HG03457 (cell line): ENCODE data around the gene JPT1.
"Not testable (repeated sequence)": the region's sequence is repeated elsewhere in the genome, so short reads cannot be mapped to it uniquely, and the experiment has no call there.

Experiments
- ATAC-seq: cut with Tn5 transposase; IDR thresholded peaks from one replicate; pipeline ENCODE4 v1.9.1; 2021; ENCODE audit warnings: moderate number of reproducible peaks; ENCODE audit not compliant: unreplicated experiment

Gene JPT1, protein sequence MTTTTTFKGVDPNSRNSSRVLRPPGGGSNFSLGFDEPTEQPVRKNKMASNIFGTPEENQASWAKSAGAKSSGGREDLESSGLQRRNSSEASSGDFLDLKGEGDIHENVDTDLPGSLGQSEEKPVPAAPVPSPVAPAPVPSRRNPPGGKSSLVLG

DNA sequence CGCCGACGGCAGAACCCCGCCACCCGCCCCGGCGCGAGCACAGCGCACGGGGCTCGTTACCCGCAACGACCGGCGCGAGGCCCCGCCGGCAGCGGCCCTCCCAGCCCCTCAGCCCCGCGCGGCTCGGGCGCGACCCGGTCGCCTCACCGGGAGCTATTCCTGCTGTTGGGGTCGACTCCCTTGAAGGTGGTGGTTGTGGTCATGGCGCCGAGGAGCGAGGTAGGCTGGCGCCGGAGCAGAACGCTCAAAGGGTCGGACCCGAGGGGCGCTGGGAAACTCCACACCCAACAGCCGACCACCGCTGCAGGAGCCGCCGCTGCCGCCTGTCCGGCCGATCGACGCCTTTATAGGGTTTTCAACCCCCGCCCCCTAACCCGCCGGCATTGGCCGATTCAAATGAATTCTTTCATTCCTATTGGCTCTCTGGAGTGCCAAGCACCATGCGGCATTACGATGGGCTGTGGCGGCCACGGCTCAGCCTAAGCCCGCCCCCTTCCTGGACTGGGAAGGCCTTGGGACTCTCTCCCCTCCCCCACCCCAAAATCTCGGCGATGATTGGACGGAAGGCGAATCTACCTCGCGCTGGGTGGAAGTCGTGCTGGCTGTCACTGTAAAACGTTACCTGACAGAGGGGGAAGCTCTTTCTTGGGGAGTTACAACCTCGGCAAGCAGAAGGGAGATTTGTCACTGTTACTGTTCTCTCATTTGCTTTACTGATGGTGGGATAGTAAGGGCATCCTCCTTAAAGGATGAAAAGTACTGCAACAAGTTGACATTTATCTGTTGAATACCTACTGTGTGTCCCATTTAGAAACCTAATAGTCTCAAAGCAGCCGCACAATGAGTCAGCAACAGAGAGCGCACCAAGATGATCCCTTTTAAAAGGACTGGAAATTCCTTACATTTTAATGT, at the start of gene JPT1:
Gene JPT1, minus strand, starts transcription at position 318 of the 912 bp plus-strand sequence. Its CDS starts 115 bp downstream, at position 203.
- ATAC-seq: peak; percentile 84

DNA sequence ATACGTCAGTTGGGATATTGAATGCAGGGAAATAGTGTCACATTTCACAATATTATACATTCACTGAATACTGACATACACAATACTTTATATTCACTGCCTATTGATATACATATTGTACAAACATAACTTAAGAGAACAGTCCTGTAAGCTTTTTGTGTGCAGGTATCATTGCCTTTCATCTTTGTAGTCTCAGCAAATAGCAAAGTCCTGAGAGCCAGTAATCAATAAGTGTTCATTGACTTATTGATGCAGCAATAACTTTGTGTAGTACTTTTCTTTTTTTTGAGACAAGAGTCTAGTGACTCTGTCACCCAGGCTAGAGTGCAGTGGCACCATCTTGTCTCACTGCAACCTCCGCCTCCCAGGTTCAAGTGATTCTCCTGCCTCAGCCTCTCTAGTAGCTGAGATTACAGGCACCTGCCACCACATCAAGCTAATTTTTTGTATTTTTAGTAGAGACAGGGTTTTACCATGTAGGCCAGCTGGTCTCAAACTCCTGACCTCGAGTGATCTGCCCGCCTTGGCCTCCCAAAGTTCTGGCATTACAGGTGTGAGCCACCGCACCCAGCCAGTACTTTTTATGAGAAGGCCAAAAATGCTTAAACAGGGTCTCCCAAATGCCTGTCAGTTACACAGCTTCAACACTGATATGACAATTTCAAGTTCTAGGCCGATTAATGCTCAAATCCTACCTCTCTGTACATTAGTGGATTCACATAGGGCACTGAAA, 45.7 kb upstream of the JPT1 start:
- ATAC-seq: no peak

GRCh38 chr17:75194879-75195278, 40.6 kb upstream of the JPT1 start:
- ATAC-seq: no peak

GRCh38 chr17:75191584-75191983, 37.3 kb upstream of the JPT1 start:
- no peak for ATAC-seq

GRCh38 chr17:75188614-75189013, 34.3 kb upstream of the JPT1 start:
- ATAC-seq: no peak

- no peak for ATAC-seq
These were observed 29.9 kb upstream of the JPT1 start for GRCh38 chr17:75183999-75184884.

DNA sequence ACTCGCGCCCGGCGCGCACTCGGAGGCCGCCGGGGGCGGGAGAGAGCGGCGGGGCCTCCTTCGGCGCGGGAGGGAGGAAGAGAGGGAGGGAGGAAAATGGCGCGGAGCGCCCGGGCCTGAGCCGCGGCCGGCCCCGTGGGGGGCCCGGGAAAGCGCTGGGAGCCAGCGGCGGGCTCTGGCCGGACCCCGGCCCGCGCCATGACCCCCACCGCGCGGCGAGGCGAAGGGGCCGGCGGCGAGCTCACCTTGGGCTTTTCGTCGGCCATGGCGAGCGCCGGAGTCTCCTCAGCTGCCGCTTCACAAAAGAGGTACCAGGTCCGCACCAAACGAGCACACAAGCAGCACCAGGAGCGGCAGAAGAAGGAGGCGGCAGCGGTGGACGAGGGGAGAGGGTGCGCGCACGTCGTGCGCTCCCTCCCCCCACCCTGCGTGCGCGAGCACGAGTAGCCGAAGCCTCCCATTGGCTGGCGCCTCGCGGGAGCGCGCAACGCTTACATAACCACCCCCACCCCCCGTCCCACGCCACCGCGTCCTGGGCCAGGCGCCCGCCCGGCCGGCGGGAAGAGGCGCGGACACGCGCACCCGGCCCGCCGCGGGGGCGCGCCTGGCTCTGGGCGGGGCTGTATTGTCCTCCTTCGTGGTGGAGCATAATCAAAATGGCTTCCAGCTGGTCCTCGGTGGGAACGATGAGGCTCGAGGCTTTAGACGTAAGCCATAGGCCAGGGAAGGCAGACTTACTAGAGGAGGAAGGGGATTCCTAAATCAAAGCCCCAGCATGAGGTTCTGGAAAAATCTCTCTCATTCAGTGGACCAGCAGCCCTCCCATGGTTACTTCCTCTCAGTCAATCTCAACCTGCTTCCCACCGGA, 28.5 kb upstream of the JPT1 start, which contains the start of gene SUMO2:
Gene SUMO2, minus strand, starts transcription at position 391 of the 868 bp plus-strand sequence. Its CDS starts 125 bp downstream, at position 266.
- peak; percentile 55 for ATAC-seq

DNA sequence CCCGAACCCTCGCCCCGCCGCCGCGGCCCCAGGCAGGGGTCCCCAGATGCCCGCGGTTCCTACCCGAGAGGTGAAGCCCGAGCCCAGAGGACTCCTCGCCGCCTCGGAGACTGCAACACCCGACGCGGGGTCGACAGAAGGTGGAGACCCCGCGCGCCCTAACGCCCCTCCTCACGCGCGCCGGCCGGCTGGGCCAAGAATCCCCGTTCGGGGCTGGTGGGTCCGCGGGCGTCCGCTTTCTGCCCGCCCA, 27.9 kb upstream of the JPT1 start:
- no peak for ATAC-seq

DNA sequence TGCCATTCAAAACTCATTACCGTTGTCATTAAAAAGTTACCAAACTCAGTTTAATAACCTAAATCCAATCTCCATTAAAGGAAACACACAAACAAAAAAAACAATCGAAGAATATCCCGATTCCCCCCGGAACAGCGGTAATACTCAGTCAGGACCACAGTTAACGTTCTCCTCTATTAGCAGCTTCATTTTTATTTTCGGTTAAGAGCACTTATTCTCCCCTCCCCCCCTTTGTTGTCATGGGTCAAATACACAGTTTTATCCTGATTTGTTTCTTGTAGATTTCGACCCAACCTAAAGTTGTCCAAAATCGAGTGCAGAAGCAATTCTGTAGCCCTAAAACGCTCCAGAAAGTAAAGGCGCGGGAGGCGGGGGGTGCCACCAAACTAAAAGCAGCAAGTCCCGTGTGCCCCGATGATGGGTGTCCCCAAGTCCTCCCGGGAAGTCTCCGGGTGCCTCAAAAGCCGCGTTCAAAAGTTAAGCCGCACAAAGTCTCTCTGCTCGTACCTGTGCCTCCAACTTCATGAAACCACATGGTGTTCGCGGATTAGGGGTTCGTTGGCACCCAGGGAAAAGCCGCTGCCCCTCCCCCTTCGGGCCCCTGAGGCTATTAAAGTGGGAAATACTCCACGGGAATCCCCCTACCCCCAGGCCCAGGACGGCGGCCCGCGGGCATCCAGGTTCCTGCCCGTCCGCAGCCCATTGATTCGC, 27.5 kb upstream of the JPT1 start:
- no peak for ATAC-seq

DNA sequence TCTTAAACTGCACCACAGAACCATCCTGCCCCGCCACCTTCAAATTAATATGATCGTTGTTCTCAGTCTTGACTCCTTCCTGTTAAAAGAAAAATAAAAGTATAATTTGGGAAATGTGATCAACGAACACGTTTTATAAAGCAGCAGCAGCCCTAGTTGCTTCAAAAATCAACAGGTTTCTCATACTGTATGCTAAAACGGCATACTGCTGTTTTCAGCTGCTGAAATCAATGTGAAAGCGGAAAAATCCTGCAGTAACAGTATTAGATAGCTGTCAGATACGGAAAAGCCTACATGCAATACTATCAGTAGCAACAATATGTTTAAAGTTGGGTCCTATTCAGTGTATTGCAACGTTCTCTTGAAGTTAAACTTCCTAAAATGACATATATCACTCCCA, 26.8 kb upstream of the JPT1 start:
- ATAC-seq: no peak

- ATAC-seq: no peak
These were observed 24.1 kb upstream of the JPT1 start for GRCh38 chr17:75178453-75178852.

DNA sequence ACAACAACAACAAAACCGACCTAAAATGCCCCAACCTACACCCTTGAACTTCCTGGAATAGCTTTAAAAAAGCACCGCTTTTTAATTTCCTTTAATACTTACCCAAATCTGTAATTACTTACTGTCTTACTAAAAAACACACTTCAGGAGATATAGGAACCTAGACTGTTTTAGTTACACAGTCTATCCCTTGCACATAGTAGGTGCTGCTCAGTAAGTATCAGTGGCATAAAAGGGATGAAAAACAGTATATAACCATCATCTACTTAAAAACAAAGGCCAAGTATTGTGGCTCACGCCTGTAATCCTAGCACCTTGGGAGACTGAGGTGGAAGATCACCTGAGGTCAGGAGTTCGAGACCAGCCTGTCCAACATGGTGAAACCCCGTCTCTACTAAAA, 22.3 kb upstream of the JPT1 start:
- ATAC-seq: no peak

DNA sequence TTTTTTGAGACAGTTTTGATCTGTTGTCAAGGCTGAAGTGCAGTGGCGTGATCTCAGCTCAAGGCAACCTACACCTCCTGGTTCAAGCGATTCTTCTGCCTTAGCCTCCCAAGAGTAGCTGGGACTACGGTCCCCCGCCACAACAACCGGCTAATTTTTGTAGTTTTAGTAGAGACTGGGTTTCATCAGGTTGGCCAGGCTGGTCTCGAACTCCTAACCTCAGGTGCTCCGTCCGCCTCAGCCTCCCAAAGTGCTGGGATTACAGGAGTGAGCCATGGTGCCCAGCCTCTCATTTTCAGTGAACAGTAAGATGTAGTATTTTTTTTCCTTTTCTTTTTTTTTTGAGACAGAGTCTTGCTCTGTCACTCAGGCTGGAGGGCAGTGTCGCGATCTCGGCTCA, 20.7 kb upstream of the JPT1 start:
- no peak for ATAC-seq

DNA sequence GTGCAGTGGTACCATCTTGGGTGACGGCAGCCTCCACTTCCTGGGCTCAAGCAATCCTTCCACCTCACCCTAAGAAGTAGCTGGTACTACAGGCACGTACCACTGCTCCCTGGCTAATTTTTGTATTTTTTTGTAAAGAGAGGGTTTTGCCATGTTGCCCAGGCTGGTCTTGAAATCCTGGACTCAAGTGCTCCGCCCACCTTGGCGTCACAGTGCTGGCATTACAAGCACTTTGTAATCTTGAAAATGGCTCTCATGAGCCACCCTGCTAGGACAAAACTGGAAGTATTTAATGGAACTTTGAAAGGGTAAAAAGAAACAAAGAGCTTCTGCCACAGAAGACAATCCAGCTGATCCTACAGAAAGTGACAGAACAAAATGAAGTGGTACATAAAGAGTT, 19.2 kb upstream of the JPT1 start:
- no peak for ATAC-seq

GRCh38 chr17:75168998-75169397, 14.7 kb upstream of the JPT1 start:
- ATAC-seq: no peak

DNA sequence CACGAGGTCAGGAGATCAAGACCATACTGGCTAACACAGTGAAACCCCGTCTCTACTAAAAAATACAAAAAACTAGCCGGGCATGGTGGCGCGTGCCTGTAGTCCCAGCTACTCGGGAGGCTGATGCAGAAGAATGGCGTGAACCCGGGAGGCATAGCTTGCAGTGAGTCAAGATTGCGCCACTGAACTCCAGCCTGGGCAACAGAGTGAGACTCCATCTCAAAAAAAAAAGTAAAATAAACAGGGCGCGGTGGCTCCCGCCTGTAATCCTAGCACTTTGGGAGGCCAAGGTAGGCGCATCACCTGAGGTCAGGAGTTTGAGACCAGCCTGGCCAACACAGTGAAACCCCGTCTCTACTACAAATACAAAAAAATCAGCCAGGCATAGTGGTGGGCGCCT, 10.3 kb upstream of the JPT1 start:
- not testable (repeated sequence) for ATAC-seq

DNA sequence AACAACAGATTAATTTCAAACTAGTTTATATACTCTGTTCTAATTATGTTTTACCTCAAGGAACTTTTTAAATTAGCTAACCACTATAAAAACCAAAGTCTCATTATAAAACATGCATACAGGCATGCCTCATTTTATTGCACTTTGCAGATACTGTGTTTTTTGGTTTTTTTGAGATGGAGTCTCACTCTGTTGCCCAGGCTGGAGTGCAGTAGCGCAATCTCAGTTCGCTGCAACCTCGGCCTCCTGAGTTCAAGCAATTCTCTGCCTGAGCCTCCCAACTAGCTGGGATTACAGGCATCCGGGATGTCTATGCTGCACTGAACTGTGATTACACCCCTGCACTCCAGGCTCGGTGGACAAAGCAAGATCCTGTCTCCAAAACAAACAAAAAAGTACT, 8.8 kb upstream of the JPT1 start:
- ATAC-seq: no peak

GRCh38 chr17:75160211-75160610, 5.9 kb upstream of the JPT1 start:
- ATAC-seq: no peak
